Measurements from ENCODE around the gene TGFB2.

Gene TGFB2

GRCh38 chr1:218459878-218460711 is 115.0 kb downstream of the TGFB2 start:
- no peak overlapping the region for H3K4me3 ChIP-seq (ENCODE audit: low read depth in 1 of 2, low read length in 2 of 2)
- H3K36me3 ChIP-seq (ENCODE audit: insufficient read depth, low read length): no peaks in the 10 kb centered on the region
- DNase-seq (no peak), ATAC-seq (ENCODE audit: insufficient read depth, low read depth) (no peak)
- no peaks in the 10 kb centered on the region for H3K79me2 ChIP-seq (ENCODE audit: insufficient read depth, low read length)
- H3K9ac ChIP-seq (ENCODE audit: low read depth, low read length): no peak overlapping the region
- no peak overlapping the region for H3K27ac ChIP-seq (ENCODE audit: low read length)
- H3K4me2 ChIP-seq (ENCODE audit: insufficient read depth, low read length): no peak overlapping the region
- no peaks in the 10 kb centered on the region for H3K4me1 ChIP-seq (ENCODE audit: insufficient read depth, low read length)
- TF ChIP-seq EZH2 (IDR thresholded peaks at IDR 0.05; ENCODE audit: borderline replicate concordance, low read depth, low read length, severe bottlenecking) (no peak), CTCF (IDR thresholded peaks at IDR 0.05; ENCODE audit: borderline replicate concordance, extremely low read depth, low read length, poor library complexity, severe bottlenecking) (no peak)
- H2AFZ ChIP-seq (ENCODE audit: low read depth, low read length): no peak overlapping the region
- no peaks in the 10 kb centered on the region for H4K20me1 ChIP-seq (ENCODE audit: insufficient read depth, low read length)
- no peaks in the 10 kb centered on the region for H3K9me3 ChIP-seq (ENCODE audit: insufficient read depth, low read length, severe bottlenecking)
- no peaks in the 10 kb centered on the region for H3K27me3 ChIP-seq (ENCODE audit: insufficient read depth, low read length, poor library complexity)

- H3K9ac ChIP-seq (ENCODE audit: low read depth, low read length): no peak overlapping the region
- no peak overlapping the region for H2AFZ ChIP-seq (ENCODE audit: low read depth, low read length)
- H3K27ac ChIP-seq (ENCODE audit: low read length): no peak overlapping the region
- DNase-seq: no peak
- H3K4me1 ChIP-seq (ENCODE audit: insufficient read depth, low read length): no peaks in the 10 kb centered on the region
- no peaks in the 10 kb centered on the region for H3K27me3 ChIP-seq (ENCODE audit: insufficient read depth, low read length, poor library complexity)
- ATAC-seq (ENCODE audit: insufficient read depth, low read depth): no peak
- H3K9me3 ChIP-seq (ENCODE audit: insufficient read depth, low read length, severe bottlenecking): no peaks in the 10 kb centered on the region
- H3K36me3 ChIP-seq (ENCODE audit: insufficient read depth, low read length): no peaks in the 10 kb centered on the region
- H4K20me1 ChIP-seq (ENCODE audit: insufficient read depth, low read length): no peaks in the 10 kb centered on the region
- H3K4me2 ChIP-seq (ENCODE audit: insufficient read depth, low read length): no peak overlapping the region
- H3K4me3 ChIP-seq (ENCODE audit: low read depth in 1 of 2, low read length in 2 of 2): no peak overlapping the region
- no peaks in the 10 kb centered on the region for H3K79me2 ChIP-seq (ENCODE audit: insufficient read depth, low read length)
- TF ChIP-seq CTCF (IDR thresholded peaks at IDR 0.05; ENCODE audit: borderline replicate concordance, extremely low read depth, low read length, poor library complexity, severe bottlenecking) (no peak), EZH2 (IDR thresholded peaks at IDR 0.05; ENCODE audit: borderline replicate concordance, low read depth, low read length, severe bottlenecking) (no peak)
These were observed 116.2 kb downstream of the TGFB2 start for GRCh38 chr1:218461351-218461750.

- Histone ChIP-seq H3K27me3 (ENCODE audit: insufficient read depth, low read length, poor library complexity) (no peaks in the 10 kb centered on the region), H3K27ac (ENCODE audit: low read length) (no peak overlapping the region), H3K36me3 (ENCODE audit: insufficient read depth, low read length) (no peaks in the 10 kb centered on the region), H3K4me3 (ENCODE audit: low read depth in 1 of 2, low read length in 2 of 2) (no peak overlapping the region), H4K20me1 (ENCODE audit: insufficient read depth, low read length) (no peaks in the 10 kb centered on the region), H2AFZ (ENCODE audit: low read depth, low read length) (no peak overlapping the region), H3K4me2 (ENCODE audit: insufficient read depth, low read length) (no peak overlapping the region), H3K9me3 (ENCODE audit: insufficient read depth, low read length, severe bottlenecking) (no peaks in the 10 kb centered on the region), H3K79me2 (ENCODE audit: insufficient read depth, low read length) (no peaks in the 10 kb centered on the region), H3K9ac (ENCODE audit: low read depth, low read length) (no peak overlapping the region), H3K4me1 (ENCODE audit: insufficient read depth, low read length) (no peaks in the 10 kb centered on the region)
- no peak for TF ChIP-seq EZH2 (IDR thresholded peaks at IDR 0.05; ENCODE audit: borderline replicate concordance, low read depth, low read length, severe bottlenecking)
- no peak for TF ChIP-seq CTCF (IDR thresholded peaks at IDR 0.05; ENCODE audit: borderline replicate concordance, extremely low read depth, low read length, poor library complexity, severe bottlenecking)
- DNase-seq: no peak
- ATAC-seq (ENCODE audit: insufficient read depth, low read depth): no peak
These were observed 117.0 kb downstream of the TGFB2 start for GRCh38 chr1:218462116-218462515.

Measured in DND-41 (cell line).